Stimulated activated CD4-positive, alpha-beta T cell treated with anti-CD3 and anti-CD28 coated beads, Interleukin-12 subunit alpha, Interleukin-12 subunit beta, amount 100 ng/mL, for 24 hours (primary cell): ENCODE data around the gene MFSD6L.

Experiments
- DNase-seq, 2 experiments: peaks; one replicate each; pipeline ENCODE4 v3.0.0-alpha.2; 2020; ENCODE audit warnings: low read depth in 2 of 2

Gene MFSD6L

DNA sequence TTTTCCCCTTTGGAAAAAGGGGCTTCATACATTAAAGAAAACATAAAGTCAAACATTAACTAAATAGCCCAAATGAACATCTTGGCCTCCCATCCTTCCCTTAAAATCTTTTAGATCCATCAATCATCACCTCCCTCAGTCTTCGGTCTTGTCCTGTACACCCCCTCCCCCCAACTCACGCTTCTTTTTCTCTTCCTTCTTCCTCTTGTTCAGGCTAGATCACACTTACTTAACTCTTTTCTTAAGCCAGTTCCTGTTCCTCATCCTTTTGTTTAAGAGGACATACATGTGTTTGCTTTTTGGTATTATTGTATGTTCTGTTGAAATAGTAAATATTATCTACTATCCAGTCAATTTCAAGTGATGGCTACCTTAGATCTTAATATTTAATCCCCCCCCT is 5.5 kb downstream of the MFSD6L start:
- no peak for DNase-seq

DNA sequence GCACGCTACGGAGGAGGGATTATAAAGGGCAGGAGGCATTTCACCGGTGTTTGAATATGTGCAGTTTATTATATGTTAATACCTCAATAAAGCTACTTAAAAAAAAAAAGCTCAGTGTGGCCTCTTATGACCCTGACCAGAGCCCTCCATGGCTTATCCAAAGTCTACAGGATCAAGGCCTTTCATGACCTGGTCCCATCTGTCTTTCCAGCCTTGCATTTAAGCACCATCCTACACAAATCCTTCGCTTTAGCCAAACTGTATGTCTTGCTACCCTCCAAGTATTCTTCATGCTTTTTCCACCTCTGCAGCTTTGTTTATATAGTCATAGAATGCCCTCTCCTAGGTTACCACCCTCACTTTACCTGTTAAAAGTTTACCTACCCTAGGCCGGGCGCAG is 6.5 kb downstream of the MFSD6L start:
- DNase-seq = no peak

DNA sequence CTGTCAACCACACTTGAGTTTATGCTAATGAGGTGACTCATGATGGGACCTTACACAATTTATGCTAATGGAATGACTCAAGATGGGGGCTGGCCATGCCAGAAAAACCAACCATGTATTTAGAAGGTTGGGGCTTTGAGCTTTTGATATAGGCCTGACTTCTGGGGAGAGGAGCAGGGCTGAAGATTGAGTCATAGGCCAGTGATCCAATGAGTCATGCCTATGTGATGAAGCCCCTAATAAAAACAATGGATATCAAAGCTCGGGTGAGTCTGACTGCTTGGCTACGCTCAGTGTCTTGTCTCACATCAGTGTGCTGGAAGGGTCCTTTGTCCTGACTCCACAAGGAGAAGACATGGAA is 7.3 kb downstream of the MFSD6L start:
- DNase-seq = no peak

DNA sequence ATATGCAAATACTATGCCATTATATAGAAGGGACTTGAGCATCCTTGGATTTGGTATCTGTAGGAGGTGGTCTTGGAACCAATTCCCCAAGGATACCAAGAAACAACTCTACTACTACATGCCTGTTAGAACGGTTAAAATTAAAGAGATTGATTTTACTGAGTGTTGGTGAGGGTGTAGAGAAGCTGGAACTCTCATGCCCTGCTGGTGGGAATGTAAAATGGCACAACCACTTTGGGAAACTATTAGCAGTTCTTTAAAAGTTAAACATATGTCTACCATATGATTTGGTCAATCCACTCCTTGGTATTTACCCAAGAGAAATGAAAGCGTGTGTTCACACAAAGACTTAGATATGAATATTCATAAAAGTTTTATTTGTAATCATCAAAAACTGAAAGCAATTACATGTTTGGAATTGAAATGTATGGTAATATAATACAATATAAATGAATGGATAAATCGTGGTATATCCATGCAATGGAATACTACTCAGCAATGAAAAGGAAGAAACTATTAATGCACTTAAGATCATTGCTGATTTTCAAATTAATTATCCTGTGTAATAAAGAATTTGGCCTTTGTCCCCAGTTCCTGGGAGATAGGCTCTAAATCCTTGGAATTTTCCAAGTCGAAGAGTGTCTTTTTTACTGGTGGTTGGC is 7.8 kb downstream of the MFSD6L start:
- DNase-seq = no peak

DNA sequence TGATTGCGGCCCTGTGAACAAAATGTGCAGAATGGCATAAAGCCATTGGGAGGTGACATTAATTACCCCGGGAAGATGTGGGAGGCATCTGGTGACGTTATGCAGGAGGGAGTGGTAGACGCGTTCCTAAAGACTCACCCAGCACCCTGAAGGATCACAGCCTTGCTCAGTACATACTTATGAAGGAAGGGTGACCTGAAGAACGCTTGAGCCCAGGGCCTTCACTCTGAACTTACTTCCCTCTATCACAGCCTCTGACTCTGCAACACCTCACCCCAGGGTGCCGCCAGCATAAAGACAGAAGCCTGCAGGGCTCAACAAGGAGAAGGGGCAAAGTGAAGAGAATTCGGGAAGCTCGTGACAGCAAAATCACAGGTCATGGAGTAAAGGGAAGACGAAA is 9.4 kb downstream of the MFSD6L start:
- no peak for DNase-seq

DNA sequence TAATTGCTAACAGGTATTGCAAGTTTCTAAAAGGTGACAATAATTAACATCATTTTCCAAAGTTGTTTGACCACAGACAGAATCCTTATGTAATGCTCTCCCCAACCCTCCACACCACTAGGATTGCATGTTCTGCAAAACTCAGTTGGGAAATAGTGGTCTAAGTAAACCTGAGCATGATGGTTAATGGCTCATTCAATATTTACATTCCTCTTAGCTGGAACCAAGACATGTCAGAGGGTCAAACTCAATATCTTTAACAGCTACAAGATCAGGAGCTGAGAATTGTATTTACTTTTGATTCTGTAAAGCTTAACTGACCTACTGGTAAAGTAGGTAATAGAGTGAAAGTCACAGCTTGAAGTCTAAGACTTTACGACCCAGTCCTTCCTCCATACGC is 10.2 kb downstream of the MFSD6L start:
- DNase-seq = no peak

DNA sequence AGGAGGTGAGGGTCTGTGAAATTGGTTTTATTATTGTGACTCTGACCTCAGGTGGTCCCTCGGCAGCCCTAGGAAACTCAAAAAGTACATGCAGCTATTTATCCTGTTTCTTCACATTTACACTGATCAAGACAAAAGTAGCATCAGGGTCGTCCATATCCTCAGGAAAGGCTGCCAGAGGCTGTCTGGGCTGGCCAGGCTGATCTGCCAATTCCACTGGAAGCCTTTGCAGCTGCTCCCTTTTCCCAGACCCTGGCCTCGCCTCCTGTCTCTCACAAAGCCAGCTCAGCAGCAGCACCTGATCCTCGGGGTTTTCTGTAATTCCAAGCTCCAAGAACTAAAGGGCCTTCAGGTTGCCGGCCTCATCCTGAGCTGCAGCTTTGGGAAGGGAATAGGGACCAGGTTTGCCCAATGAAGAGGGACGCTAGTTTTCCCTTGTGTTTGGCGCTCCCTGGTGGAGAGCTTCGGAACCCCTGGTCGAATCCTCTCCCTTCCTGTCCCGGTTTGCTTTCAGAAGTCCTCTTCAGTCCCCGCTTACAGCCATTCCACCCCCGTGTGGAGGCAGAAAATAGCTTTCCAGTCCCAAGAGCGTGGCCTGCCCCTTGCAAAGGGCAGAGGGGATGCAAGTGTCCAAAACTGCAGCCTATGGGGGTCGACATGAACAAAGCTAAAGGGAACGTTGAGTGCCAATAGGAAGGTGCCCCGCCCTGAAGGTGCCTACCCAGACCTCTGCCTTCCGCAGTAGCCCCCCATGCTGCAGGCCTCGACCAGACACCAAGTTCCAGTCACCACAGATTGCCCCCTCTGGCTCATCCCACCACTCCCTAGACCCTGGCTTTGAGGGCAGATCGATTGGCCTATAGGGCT is 13.4 kb downstream of the MFSD6L start:
- peak; percentile 40 to 70 for DNase-seq

DNA sequence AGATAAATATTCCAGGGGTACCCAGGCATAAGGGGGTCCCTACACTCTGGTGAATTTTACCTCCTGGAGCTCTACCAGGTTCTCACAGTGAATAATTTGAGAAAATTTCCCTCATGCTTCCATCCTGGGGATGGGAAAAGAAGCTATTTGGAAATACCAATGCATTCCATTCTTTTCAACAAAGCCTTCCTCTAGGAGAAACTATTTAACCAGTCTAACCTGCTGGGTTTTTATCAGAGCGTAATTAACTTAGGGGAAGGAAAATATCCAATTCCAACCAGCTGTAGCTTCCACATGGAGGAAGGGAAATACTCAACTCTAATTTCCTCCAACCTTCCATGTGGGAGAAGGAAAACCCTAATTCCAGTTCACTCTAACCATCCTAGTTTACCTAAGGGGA is 17.0 kb downstream of the MFSD6L start:
- no peak for DNase-seq

DNA sequence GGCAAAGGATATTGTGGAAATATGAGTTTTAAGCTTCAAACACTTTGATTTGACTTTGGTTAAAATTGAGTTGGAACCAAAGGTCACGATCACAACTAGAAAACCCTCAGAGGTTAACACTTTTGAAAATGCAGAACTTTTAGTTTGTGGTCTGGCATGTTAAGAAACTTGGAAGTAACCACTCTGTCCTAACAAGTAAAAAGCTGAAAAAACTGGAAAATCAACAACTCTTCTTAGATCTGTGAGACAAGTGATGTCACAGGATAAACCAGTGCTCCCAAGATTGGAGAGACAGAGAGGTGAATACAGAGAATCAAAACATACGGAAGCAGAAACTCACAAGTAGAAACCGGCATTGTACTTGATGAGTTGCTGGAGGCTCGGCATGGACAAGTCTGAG is 17.4 kb downstream of the MFSD6L start:
- DNase-seq = no peak

DNA sequence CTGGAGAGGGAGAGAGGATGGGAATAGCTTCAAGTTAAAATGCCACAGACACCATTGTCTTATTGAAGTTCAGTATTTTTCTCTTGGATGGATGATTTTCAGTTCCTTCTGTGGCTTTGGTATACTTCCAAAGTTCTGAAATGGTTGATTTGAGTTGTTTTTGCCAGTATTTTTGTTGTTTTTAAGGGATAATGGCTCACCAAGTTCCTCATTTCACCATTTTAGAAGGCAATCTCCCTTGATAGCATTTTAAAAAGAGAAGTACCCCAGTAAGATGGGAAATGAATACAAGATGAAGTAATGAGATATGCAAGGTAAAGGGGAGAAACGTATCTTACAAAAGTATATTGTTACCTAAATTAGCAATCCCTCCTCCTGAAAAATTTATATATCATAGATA is 22.3 kb downstream of the MFSD6L start:
- DNase-seq = no peak

DNA sequence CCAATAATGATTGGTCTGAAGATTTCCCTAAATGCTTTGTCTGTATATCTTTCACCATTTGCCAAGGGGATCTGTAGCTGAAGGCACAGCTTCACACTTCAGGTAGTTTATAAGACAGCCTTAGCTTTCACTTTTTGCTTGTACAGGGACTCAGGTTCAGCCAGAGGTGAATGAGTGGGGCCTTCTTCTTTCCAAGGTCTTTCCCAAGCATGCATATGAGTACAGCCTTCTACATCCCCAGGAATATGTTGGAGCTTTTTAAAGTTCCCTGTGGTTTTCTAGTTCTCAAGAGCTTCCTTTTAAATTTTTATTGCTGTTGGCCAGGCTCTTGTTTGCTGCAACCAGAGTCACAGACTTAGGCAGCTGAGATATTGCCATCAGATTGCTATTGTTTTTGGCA is 22.9 kb downstream of the MFSD6L start:
- DNase-seq = no peak

DNA sequence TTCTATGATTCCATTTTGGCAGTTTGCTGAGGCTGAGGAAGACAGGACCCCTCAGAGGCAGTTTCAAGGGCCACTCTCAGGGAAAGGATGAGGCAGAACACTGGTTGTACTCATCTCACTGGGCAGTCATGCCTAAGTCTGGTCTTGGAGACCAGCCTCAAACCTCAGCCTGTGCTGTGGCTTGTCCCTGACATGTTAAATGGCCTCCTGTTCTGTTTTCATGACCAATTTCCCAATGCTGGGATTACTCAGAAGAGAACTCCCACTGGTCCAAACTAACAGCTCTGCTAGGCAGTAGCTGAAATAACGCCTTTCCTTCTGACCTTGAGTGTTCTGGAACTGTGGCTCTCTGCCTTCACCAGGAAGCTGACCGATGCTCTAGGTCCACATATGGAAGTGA is 32.4 kb downstream of the MFSD6L start:
- DNase-seq = no peak

DNA sequence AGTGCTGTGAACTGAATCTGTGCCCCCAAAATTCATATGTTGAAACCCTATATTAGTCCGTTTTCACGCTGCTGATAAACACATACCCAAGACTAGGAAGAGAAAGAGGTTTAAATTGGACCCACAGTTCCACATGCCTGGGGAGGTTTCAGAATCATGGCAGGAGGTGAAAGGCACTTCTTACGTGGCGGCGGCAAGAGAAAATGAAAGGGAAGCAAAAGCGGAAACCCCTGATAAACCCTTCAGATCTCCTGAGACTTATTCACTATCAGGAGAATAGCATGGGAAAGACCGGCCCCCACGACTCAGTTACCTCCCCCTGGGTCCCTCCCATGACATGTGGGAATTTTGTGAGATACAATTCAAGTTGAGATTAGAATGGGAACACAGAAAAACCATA is 37.2 kb downstream of the MFSD6L start:
- no peak for DNase-seq

DNA sequence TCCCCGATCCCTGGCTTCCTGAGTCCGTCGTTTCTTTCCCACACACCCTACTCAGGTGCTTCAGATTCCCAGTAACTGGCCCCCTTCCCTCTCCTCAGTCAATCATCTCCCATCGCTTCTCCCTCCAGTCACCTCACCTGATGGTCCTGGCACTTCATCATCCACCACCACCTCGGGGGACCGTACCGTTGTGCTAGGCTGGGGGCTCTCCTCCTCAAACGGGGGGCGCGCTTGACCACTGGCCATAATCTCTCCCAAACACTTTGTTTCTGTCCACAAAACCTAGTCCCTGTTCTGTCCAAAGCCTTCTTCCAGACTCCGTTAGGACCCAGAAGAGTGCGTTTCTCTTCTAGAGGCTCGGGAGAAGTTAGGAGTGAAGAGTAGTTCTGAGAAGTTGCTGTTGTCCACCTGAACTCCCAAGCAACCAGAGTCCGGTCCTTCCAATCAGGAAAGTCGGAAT is 41.0 kb downstream of the MFSD6L start, which contains the start of gene SPDYE4:
Gene SPDYE4 (minus strand): TSS at position 410 of the 460 bp plus-strand sequence. CDS start 164 bp downstream, at position 246.
- DNase-seq = no peak

DNA sequence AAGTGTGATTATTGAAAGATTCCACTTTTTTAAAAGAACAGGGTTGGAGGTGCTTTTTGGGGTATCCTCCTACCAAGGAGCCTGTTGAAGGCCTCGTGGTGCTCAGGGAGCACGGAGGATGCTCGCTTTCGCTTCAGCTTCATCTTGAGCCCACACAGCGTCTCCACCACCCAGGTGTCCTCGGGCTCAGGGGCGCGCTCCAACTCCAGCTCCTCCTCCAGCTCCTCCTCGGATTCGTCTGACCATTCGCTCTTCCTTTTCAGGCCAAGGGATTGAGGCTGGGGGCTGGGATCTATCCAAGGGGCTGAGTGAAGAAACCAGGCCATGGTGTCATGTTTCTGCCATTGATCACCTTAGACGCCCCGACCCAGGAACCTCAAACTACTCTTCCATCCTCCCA is 42.0 kb downstream of the MFSD6L start:
- no peak for DNase-seq

DNA sequence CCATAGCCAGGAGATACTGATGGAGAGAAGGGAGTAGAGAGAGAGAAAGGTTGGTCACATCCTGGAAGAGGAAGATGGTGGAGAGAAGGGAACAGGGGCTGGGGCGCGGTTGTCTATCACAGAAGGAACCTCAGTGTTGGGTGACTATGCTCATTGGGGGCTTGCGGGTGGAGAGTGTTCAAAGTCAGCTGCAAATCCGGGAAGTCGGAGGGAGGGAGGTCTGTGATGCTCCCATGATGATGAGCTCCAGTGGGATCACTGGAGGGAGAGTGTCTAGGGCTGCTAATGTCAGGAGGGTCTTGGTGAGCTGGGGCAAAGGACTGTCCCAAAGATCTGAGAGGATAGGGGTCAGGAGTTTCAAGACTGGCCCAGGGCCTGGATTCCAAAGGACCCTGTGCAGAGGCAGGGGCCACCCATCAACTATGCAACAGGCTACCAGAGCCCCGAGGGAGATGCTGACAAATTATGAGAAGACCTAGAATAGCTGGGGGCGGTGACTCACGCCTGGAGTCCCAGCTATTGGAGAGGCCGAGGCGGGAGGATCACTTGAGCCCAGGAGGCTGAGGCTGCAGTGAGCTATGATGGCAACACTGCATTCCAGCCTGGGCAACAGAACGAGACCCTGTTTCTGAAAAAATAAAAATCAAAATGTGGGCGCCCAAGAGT is 43.4 kb downstream of the MFSD6L start:
- DNase-seq = no peak

DNA sequence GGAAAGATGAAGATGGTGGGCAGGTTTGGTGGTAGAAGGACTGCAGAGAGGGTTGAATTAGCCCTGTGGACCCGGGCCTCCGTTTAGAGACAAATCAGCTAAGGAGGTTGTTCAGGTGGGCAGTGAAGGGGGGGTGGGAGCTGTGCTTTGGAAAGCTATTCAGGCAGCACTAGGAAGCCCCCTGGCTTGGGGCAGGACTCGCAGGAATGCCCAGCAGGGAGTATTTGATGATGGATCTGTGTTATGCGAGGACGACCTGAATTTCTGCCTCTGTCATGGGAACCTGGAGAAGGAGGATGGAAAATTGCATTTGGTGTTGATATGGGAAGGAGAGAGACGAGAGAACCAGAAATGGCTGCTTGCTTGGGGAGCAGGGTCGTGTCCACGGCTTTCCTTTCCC is 44.3 kb downstream of the MFSD6L start:
- no peak for DNase-seq

DNA sequence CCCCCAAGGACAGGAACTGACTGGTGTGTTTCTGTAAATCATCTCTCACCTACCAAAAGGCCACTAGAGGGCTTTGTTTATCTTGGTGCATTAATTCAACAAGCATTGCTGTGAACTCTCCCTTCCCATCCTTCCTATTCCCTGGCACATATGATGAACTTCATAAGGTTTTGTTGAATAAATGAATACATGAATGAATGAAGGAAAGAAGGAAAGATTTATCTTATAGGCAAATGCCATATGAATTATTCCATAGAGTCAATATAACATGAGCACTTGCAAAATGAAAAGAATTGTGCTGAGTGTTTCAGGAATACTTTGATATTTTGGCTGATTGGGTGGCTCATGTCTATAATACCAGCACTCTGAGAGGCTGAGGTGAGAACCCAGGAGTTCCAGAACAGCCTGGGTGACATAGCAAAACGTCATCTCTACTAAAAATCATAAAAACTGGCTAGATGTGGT is 45.2 kb downstream of the MFSD6L start:
- no peak for DNase-seq

DNA sequence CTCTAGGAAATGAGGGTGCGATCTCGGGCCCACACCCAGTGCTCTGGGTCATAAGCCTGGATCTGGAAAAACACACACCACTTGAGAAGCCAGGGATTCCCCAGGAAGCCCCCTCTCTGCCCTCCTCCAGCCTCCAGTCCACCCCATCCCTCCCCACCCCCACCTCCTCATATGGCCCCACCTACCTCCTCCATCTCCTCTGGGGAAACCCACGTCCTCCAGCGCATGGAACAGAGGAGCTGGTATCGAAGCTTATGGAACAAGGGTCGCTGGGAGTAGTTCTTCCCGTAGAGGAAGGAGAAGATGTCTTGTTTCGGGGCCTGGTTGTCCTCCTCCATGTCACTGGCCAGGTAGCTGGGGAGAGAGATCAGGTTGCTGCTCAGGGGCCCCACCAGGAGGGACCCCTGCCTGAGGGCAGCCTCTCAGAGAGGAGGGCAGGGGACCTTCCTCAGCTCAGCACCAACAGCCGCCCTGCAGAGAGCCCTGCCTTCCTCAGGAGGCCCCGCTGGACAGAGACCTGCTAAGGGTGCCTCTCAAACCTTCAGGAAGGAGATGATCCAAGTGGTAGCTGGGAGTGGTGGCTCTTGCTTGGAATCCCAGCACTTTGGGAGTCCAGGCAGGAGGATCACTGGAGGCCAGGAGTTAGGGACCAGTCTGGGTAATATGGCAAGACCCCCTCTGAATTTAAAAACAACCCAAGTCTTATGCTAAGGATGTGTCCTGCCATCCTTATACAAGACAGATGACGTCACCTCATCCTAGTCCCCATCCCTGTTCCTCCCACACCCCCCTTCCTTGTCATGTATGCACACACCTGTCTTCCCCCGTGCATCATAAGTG is 45.8 kb downstream of the MFSD6L start:
- DNase-seq = no peak

DNA sequence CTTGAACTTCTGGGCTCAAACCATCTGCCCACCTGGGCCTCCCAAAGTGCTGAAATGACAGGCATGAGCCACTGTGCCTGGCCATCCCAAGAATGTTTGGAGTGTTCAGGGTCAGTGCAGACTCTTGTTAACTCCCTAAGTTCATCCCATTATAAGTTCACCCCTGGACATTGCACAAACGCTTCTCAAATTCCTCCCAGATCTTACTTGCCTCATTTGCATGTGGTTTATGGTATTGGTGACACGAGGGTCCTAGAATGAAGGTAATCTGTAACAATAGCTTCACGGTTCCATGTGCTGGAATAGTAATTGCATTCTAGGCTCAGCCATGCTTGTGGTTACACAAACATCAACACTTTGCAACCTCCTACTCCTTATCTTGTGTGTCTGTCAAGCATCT is 49.5 kb downstream of the MFSD6L start:
- no peak for DNase-seq

DNA sequence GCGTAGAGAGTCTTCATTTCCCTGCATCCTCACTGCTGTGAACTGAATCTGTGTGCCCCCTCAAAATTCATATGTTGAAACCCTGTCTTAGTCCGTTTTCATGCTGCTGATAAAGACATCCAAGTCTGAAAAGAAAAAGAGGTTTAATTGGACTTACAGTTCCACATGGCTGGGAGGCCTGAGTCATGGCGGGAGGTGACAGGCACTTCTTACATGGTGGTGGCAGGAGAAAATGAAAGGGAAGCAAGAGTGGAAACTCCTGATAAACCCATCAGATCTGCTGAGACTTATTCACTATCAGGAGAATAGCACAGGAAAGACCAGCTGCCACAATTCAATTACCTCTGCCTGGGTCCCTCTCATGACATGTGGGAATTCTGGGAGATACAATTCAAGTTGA is 51.4 kb downstream of the MFSD6L start:
- DNase-seq = no peak
